HG03439 (cell line): ENCODE measurements around the gene PPIL1.

Experiments used
- ATAC-seq: cut with Tn5 transposase; IDR thresholded peaks from one replicate; pipeline ENCODE4 v1.9.1; 2021; ENCODE audit warnings: mild to moderate bottlenecking, moderate library complexity; ENCODE audit not compliant: unreplicated experiment

The PPIL1 gene

GRCh38 chr6:36836111-36837021 lies 38.2 kb downstream of the PPIL1 start:
- no peak for ATAC-seq

- no peak for ATAC-seq
Observed at GRCh38 chr6:36834576-36835341, 39.8 kb downstream of the PPIL1 start.

GRCh38 chr6:36833182-36833789 lies 41.3 kb downstream of the PPIL1 start:
- no peak for ATAC-seq

- no peak for ATAC-seq
Observed at GRCh38 chr6:36832313-36832712, 42.3 kb downstream of the PPIL1 start.

GRCh38 chr6:36830577-36830976 lies 44.0 kb downstream of the PPIL1 start:
- no peak for ATAC-seq

GRCh38 chr6:36829919-36830544 lies 44.6 kb downstream of the PPIL1 start:
- no peak for ATAC-seq

- ATAC-seq, result no peak
Observed at GRCh38 chr6:36827261-36828079, 47.1 kb downstream of the PPIL1 start.

GRCh38 chr6:36826520-36827227 lies 47.9 kb downstream of the PPIL1 start:
- no peak for ATAC-seq

GRCh38 chr6:36825994-36826393 lies 48.6 kb downstream of the PPIL1 start:
- no peak for ATAC-seq

GRCh38 chr6:36825452-36825851 lies 49.2 kb downstream of the PPIL1 start:
- ATAC-seq, result no peak

GRCh38 chr6:36824253-36824652 lies 50.4 kb downstream of the PPIL1 start:
- no peak for ATAC-seq

- ATAC-seq, result no peak
Observed at GRCh38 chr6:36823421-36824096, 51.0 kb downstream of the PPIL1 start.

- ATAC-seq, result no peak
Observed at GRCh38 chr6:36822506-36823269, 51.9 kb downstream of the PPIL1 start.

GRCh38 chr6:36821581-36822335 lies 52.8 kb downstream of the PPIL1 start:
- ATAC-seq, result no peak

- no peak for ATAC-seq
Observed at GRCh38 chr6:36820700-36821580, 53.7 kb downstream of the PPIL1 start.

- no peak for ATAC-seq
Observed at GRCh38 chr6:36818756-36819155, 55.8 kb downstream of the PPIL1 start.

- no peak for ATAC-seq
Observed at GRCh38 chr6:36817847-36818246, 56.8 kb downstream of the PPIL1 start.
